SU-DHL-6 (cell line): ENCODE results near the gene RBM12.

ENCODE experiments used
- EZH2phosphoT487 ChIP-seq: fragments of 200-600 bp; sonication (generic), shearing (Covaris generic); conservative IDR thresholded peaks from 2 replicates; pipeline ENCODE4 v1.6.1; 2018; ENCODE audit warnings: mild to moderate bottlenecking, antibody characterized with exemption, low read length, moderate library complexity, mixed read lengths
- TF ChIP-seq, protein P1 (sequence below): fragments of 200-600 bp; sonication (generic); IDR thresholded peaks from one replicate; pipeline ENCODE4 v1.5.1; 2017; ENCODE audit warnings: antibody characterized with exemption, mild to moderate bottlenecking, low read length, moderate library complexity; ENCODE audit not compliant: insufficient read depth, poor library complexity, severe bottlenecking

DNA sequence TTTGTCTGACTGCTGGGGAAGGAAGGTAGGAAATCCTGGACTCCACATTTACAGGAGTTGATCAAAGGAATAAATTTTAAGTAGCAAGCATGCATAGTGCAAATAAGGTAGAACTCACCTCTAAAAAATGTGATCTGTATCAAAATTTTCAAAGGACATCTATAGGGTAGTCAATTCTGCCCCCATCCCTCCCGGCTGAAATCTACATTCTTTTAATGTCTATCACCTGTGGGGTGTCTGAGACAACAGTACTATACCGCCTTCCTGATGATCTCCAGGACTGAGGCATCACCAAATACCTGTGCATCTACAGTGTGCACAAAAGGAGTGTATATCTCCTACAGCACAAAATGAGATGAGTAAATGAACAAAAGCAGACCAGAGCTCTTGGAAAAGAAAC, 19.9 kb downstream of the RBM12 start:
- TF ChIP-seq, protein P1, sequence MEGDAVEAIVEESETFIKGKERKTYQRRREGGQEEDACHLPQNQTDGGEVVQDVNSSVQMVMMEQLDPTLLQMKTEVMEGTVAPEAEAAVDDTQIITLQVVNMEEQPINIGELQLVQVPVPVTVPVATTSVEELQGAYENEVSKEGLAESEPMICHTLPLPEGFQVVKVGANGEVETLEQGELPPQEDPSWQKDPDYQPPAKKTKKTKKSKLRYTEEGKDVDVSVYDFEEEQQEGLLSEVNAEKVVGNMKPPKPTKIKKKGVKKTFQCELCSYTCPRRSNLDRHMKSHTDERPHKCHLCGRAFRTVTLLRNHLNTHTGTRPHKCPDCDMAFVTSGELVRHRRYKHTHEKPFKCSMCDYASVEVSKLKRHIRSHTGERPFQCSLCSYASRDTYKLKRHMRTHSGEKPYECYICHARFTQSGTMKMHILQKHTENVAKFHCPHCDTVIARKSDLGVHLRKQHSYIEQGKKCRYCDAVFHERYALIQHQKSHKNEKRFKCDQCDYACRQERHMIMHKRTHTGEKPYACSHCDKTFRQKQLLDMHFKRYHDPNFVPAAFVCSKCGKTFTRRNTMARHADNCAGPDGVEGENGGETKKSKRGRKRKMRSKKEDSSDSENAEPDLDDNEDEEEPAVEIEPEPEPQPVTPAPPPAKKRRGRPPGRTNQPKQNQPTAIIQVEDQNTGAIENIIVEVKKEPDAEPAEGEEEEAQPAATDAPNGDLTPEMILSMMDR: no peak
- no peak for TF ChIP-seq EZH2phosphoT487
